Hindlimb muscle (tissue), 1 donor: ENCODE measurements around the gene XYLT1. TPM values are rescaled to one million over a fixed set of nuclear protein-coding genes. Genes with fewer than 3 reads are reported as not detected.
A peak's percentile ranks its signal among the peaks of the same experiment; 100 is the strongest.
"Not testable (repeated sequence)": the region's sequence is repeated elsewhere in the genome, so short reads cannot be mapped to it uniquely, and the experiment has no call there.

Source experiments
- DNase-seq: peaks from one replicate; pipeline ENCODE4 v3.0.0-alpha.2; 2013
- polyA plus RNA-seq: library from polyadenylated mRNA; unstranded; fragments of 120-200 nt; gene quantifications from one replicate; pipeline ENCODE4 v1.2.1, GENCODE V29; 2013; ENCODE audit not compliant: insufficient read length

XYLT1 gene
- polyA plus RNA-seq, 1 donor, result 6.4 TPM

GRCh38 chr16:17491140-17491662, 20.4 kb upstream of the XYLT1 start:
- DNase-seq, result no peak

DNA sequence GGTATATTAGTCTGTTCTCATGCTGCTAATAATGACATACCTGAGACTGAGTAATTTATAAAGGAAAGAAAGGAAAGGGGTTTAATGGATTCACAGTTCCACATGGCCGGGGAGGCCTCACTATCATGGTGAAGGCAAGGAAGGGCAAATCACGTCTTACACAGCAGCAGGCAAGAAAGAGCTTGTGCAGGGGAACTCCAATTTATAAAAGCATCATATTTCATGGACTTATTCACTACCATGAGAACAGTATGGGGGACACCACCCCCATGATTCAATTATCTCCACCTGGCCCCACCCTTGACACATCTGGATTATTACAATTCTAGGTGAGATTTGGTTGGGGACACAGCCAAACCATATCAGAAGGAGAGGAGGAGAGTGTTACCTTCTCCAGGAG, 17.7 kb upstream of the XYLT1 start:
- no peak for DNase-seq

DNA sequence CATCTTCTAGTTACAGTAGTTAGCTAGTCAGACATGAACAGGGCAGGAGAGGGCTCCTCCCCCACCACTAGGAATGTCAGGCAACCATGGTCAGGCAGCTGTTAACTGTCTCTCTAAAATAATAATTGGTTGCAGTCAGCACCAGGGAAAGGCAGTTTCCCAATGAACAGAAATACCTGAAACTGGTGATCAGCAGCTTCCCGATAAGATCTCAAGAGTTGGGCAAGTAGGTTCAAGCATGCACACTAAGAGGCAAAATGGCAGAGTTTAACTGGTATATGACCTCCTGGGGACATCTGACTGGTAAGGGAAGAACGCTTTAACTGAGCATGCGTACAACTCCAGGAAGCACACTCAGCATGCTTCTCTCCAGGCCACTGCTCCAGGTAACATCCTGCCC, 12.6 kb upstream of the XYLT1 start:
- DNase-seq, result no peak

DNA sequence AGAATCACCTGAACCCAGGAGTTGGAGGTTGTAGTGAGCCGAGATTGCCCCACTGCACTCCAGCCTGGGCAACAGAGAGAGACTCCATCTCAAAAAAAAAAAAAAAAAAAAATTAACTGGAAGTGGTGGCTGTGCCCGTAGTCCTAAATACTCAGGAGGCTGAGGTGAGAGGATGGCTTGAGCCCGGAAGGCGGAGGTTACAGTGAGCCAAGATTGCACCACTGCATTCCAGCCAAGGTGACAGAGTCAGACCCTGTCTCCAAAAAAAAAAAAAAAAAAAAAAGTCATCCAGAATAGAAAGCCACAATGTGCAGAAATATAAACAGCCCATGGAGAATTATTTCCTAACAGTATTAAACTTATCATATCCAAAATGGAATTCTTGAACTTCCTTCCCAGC, 11.6 kb upstream of the XYLT1 start:
- not testable (repeated sequence) for DNase-seq

DNA sequence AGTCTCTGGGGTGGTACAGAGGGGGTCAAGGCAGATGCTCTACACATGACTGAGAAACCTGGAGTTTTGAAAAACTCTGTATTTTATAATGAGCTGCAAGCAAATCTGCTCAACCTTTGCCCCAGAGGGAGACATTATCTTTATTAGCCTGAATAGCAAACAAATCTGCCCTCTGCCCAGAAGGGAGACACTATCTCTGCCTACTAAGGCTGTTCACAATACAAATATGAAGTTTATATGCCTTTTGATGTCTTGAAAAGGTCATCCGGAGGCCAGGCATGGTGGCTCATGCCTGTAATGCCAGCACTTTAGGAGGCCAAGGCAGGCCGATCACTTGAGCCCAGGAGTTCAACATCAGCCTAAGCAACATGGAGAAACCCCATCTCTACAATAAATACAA, 11.0 kb upstream of the XYLT1 start:
- no peak for DNase-seq

DNA sequence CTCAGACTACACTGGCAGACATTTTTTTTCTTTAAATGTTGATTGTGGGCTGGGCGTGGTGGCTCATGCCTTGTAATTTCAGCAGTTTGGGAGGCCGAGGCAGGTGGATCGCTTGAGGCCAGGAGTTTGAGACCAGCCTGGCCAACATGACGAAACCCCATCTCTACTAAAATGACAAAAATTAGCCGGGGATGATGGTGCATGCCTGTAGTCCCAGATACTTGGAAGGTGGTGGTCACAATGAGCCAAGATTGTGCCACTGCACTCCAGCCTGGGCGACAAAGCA, 6.4 kb upstream of the XYLT1 start:
- not testable (repeated sequence) for DNase-seq

DNA sequence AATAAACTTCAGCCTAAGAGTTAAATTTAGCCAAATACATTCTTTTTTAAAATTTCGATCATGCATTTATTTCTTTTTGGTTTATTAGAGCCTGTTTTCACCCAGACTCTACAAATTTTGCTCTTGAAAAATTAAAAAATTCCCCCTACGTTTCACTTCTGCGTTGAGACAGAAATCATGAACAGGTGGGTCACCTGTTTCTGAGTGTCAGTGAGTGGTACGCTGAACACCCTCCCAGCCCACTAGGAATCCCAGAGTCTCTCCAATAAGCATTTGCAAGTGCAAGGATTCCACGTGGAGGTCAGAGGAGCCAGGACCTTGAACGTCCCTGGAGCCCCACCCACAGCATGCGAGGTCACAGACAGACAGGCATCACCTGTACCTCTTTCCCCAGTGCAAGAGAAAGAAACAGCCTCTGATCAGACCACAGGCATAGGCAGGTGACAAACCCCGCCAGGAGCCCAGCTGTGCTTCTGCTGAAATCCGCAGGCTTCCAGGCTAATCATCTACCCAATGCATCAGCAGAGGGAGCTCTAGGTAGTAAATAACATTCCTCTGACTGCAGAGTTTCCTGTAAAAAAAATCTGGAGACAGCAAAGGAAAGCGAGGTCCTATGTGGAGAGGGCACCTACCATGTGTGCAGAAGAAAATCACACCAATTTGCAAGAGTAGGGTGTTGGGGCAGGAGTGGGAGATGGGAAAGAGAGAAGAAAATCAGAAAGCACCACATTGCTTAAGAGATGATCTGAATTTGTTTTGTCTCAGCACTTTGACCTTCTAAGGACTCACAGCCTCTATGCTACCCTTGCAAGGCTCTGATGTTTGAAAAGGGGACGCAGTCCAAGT, 5.9 kb upstream of the XYLT1 start:
- DNase-seq, result no peak

- no peak for DNase-seq
Observed at GRCh38 chr16:17475104-17475503, 4.3 kb upstream of the XYLT1 start.

- no peak for DNase-seq
Observed at GRCh38 chr16:17474572-17474971, 3.8 kb upstream of the XYLT1 start.

DNA sequence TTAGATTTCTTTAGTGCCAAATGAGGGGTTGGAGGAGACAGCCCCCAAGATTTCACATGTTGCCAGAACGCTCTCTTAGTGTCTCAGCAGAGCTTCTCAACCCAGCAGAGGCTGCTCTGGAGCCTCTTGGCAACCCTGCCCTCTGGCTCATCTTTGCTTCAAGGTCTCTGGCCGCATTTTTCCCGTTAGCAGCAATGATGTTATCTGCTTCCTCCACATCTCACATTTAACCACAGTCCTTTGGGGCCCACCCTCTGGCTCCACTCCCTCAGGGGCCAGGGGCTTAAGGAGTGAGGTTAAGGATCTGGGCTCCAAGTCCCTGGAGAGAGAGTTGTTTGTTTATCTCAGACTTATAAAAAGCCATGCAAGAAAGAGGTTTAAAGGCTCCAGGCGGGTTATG, 3.3 kb upstream of the XYLT1 start:
- DNase-seq, result no peak

- no peak for DNase-seq
Observed at GRCh38 chr16:17471719-17472461, 1.1 kb upstream of the XYLT1 start.

DNA sequence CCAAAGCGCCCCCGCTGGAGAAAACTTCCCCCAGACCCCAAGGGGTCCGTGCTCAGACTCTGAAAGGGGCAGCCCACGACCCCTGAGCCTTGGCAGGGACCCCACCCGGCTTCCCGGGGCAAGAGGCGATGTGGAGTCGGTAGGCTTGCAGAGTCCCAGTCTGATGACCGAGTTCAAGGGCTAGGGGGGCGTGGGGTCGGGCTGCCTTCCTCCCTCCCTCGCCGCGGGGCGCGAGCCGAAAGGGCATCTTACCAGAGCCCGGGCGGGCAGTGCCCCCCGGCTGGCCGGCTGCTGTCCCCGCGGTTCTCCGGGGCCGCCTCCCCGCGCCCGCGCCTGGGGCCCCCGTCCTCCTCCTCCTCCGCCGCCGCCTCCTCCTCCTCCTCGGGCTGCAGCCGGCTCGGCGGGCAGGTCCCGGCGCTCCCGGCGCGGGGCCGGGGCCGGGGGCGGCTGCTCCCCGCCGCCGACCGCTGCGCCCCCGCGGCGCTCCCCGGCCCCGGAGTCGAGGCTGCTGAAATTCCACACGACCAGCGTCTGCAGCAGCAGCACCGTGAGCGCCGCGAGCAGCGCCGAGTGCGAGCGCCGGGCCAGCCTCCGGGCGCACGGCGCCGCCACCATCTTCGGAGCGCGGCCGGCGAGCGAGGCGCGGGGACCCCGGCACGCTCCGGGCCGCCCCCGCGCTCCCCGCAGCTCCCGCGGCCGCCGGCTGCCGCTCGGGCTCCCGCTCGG, 415 bp downstream of the XYLT1 start:
- no peak for DNase-seq

GRCh38 chr16:17469741-17470181, 999 bp downstream of the XYLT1 start:
- no peak for DNase-seq

DNA sequence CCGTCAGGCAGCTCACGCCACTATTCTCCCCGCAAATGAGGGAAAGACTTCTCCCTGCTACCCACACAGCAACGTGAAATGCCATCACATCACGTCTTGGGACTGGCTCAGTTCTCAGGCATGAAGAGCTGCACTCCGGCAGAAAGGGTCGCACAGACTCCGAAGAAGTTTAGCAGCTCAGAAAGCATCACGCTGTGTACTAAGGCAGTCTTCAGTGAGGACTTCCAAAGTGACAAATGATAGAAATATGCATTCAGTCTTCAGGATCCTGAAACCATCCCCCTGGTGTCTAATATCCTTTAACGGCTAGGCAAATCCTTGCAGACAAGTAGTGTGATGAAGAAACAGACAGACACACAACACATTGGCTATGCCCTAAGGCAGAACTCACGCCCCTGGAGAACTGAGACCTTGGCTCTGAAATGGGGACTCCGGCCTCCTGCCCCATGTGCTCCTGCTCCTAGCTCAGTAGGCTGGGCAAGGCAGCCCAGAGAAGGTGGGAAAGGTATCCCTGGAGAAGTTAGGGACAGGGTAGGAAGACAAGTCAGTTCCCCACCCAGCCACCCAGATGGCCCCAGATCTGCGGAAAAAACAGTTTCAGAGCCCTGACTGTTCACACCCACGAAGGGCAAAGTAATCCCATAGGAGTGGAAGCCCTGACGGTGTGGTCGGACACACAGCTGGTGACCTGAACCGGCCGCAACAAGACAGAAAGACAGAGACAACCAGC, 1.6 kb downstream of the XYLT1 start:
- DNase-seq, result no peak

DNA sequence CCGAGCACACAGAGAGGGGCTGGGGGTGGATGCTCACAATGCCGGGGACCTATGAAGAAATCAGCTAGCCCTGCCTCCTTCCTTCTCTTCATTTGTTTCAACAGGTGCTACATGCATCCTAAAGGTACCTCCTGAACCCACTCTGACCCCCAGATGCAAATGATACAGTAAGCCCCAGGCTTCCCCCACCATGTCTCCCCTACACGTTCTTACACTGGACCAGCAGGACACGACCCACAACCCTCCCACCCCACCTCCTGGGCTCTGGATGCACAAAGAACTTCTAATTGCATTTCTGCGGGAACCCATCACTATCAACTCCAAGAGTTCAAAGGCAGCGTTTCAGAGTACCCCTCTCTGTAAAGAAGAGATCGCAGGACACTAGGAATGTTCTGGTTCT, 2.1 kb downstream of the XYLT1 start:
- no peak for DNase-seq

GRCh38 chr16:17467923-17468540, 2.7 kb downstream of the XYLT1 start:
- peak; percentile 76 for DNase-seq

- DNase-seq, result no peak
Observed at GRCh38 chr16:17466876-17467275, 3.9 kb downstream of the XYLT1 start.

- no peak for DNase-seq
Observed at GRCh38 chr16:17465460-17465859, 5.3 kb downstream of the XYLT1 start.

GRCh38 chr16:17463335-17463734, 7.4 kb downstream of the XYLT1 start:
- no peak for DNase-seq

- no peak for DNase-seq
Observed at GRCh38 chr16:17461951-17462729, 8.6 kb downstream of the XYLT1 start.

DNA sequence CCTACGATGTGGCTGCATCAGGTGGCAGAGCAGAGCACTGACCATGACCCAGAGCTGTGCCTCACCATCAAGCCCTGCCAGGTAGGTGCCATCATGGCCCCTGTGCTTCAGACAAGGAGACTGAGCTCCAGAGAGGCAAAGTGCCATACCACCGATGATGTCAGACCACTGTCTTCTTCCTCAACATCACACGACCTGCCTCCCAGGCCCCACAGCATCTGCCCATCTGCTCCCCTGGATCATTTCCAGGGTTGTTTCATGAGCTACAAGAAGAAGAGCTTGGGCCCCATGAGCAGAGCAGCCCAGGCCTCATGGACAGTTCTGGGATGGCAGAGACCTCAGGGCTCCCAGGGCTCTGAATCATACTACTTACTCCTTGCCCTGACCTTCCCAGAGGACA, 9.9 kb downstream of the XYLT1 start:
- no peak for DNase-seq
